Stimulated activated CD8-positive, alpha-beta memory T cell treated with anti-CD3 and anti-CD28 coated beads, Interleukin-15, amount 100 ng/mL, for 48 hours (primary cell): ENCODE measurements around the gene TAMALIN.

Experiments
- DNase-seq, 2 donors: peaks; one replicate each; pipeline ENCODE4 v3.0.0-alpha.2; 2020; ENCODE audit warnings: low read depth in 2 of 2

TAMALIN gene

GRCh38 chr12:51984657-51985056 is 22.1 kb upstream of the TAMALIN start:
- no peak for DNase-seq

GRCh38 chr12:51985154-51985835 is 21.5 kb upstream of the TAMALIN start:
- no peak for DNase-seq

- DNase-seq = no peak
Observed at GRCh38 chr12:51986834-51987233, 19.9 kb upstream of the TAMALIN start.

DNA sequence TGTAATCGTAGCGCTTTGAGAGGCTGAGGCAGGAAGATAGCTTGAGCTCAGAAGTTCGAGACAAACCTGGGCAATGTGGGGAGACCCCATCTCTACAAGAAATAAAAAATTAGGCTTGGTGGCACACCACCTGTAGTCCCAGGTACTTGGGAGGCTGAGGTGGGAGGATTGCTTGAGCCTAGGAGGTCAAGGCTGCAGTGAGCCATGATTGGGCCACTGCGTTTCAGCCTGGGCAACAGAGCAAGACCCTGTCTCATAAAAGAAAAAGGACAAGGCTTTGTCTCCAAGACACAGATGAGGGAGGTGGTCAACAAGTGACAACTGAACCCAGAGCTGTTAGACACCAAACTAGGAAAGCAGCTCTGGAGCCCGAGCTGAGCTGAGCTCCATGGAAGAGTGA is 14.5 kb upstream of the TAMALIN start:
- DNase-seq = no peak

- no peak for DNase-seq
Observed at GRCh38 chr12:51994539-51994820, 12.3 kb upstream of the TAMALIN start.

- no peak for DNase-seq
Observed at GRCh38 chr12:51994959-51995358, 11.8 kb upstream of the TAMALIN start.

DNA sequence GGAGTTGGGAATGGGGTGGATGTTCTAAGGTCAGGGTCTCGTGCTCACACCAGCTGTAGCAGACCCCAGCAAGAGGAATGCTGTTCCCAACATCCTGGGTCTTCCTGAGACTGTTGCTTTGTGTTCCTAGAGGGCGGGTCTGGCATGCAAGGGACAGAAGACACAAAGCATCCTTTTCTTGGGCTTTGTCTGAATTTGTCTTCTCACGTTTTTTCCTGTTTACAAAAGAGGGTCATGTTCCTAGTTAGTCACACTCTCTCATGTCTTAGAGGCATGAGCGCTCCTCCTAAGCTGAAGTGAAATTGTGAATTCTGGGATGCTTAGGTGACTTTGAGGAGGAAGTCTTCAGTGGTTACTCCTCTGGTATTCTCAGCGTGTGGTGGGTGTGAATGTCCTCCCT is 9.6 kb upstream of the TAMALIN start:
- DNase-seq = no peak

- DNase-seq = no peak
Observed at GRCh38 chr12:52003016-52003550, 3.7 kb upstream of the TAMALIN start.

DNA sequence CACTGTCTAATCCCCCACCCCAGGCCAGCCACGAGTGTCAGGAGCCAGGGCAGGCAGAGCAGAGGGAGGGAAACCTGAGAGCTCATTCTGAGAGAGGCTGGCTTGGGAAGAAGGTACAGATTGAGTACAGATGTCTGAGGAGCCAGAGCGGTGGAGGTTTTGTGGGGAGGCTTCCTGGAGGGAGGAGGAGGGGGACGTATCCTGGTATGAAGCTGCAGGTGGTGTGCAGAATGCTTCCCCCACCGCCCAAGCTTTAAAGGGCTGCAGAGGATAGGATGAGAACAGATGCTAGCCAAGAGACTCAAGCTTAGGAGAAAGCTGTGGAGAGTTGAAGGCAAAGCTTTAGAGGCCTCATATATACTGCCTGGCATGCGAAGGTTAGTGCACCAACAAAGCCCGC is 3.2 kb upstream of the TAMALIN start:
- DNase-seq = no peak

- DNase-seq = no peak
Observed at GRCh38 chr12:52004042-52004648, 2.6 kb upstream of the TAMALIN start.

DNA sequence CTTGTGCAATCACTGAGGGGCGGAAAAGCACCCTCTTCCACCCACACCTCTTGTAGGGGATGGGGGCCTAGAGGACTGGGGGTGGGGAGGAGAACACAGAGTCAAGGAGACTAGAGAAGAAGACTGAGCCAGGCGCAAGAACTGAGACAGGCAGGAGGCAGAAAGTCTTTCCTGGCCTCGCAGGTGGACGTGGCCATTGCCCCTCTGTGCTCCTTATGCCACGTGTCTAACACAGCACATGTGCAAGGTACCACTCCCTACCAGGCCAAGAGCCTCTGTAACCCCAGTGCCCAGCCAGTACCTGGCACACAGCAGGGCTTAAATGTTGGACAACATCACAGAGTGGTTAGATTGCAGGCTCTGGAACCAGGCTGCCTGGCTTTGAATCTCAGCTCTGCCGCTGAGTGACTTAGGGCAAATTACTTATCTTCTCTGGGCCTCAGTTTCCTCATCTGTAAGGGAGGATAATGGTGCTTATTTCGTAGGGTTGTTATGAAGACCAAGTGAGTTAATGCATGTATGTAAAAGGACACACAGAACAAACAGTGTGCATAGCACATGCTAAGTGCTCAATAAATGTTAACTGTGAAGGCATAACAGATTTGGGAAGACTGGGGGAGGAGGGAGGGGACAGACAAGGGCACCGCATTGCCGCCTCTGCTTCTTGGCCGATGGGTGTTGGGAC is 1.4 kb upstream of the TAMALIN start:
- DNase-seq = no peak

- no peak for DNase-seq
Observed at GRCh38 chr12:52005903-52006703, 643 bp upstream of the TAMALIN start.

- DNase-seq = peak in 1 of 2 donors; percentile 16
Observed at GRCh38 chr12:52007158-52007921, 594 bp downstream of the TAMALIN start.

- DNase-seq = no peak
Observed at GRCh38 chr12:52007982-52008510, 1.3 kb downstream of the TAMALIN start.

DNA sequence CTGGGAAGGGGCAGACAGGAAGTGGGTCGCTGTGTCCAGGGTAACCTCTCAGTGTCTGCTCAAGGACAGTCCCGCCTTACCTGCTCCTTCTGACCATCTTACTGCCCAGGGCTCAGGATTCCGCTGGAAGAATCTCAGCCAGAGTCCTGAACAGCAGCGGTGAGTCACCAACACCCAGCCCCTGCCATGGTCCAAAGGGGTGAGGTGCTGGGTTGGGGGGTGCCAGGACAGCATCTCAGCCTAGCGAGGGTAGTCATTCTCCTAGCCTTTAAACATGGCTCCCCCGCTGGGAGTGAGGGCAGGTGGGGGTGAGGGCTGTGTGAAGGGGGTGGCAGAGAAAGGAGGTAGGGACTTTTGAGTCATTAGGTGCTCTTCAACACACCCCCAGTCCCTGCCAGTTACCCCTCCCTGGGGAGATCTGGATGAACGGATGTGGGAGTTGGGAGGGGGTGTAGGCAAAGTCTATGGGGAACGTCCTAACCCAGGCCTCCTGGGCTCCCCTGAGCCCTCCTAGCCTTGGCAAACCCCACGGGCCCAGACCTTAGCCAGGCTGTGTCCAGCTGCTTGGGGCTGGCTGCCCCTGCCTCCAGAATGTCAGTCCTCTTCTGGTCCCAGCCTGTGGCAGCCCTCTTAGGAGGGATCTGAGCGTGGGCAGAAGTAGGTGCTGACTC is 2.5 kb downstream of the TAMALIN start:
- no peak for DNase-seq

- no peak for DNase-seq
Observed at GRCh38 chr12:52010152-52010622, 3.4 kb downstream of the TAMALIN start.

DNA sequence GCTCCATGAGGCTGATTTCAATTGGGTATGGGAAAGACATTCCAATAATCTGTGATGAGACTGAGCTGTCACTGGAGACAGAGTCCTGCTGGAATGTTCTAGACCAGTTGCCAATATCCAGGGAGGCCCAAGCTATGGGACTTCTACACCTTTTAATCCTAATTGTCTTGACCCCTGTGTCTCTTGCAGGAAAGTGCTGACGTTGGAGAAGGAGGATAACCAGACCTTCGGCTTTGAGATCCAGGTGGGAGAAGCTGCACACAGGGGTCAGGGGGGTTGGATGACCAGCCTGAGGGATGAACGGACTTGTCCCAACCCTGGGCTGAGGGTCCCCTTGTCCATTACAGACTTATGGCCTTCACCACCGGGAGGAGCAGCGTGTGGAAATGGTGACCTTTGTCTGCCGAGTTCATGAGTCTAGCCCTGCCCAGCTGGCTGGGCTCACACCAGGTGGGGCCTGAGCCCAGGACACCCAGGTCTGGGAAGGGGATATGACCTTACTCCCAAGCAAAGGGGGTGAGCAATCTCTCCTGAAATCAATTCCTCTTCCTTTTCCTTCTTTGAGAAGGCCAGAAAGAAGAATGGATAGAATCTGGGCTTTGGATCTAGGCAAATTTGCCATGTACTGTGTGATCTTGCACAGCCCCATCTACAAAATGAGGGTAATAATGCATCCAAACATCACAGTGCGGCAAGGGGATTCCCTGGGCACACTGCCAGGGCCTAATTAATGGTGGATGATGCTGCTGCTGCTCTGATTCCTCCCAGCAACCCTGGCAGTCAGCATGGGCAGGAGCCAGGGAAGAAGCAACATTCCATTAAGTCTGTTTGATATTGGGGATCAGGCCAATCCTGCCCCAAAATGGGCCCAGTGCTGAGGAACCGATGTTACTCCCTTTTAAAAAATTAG is 4.2 kb downstream of the TAMALIN start:
- no peak for DNase-seq

DNA sequence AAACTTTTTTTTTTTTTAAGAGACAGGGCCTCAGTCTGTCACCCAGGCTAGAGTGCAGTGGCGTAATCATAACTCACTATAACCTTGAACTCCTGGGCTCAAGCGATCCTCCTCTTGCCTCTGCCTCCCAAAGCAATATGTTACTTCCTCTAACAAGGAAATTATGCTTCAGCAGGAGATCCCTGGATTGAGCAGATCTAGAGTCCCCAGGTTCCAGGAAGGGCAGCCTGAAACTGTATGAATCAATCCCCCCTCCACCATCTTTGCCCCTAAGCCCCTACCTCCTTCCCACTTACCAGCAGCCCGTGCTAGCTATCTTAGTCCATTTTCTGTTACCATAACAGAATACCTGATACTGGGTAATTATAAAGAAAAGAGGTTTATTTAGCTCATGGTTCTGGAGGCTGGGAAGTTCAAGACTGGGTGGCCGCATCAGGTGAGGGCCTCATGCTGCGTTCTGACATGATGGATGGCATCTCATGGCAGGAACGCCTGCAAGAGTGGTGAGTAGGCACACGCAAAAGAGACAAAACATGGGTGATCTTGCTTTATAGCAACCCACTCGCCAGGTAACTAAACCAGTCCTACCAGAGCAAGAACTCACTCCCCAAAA is 5.0 kb downstream of the TAMALIN start:
- DNase-seq = no peak
